ENCODE results near the gene TNNI2. TPM values are rescaled to one million over a fixed set of nuclear protein-coding genes. Genes with fewer than 3 reads are reported as not detected.

The TNNI2 gene
- polyA plus RNA-seq, 1 donor: 0.32 TPM

GRCh38 chr11:1847006-1847735, 8.4 kb downstream of the TNNI2 start:
- DNase-seq: no peak

GRCh38 chr11:1847926-1848639, 9.3 kb downstream of the TNNI2 start:
- no peak for DNase-seq

- no peak for DNase-seq
These were observed 10.1 kb downstream of the TNNI2 start for GRCh38 chr11:1848640-1849430.

DNA sequence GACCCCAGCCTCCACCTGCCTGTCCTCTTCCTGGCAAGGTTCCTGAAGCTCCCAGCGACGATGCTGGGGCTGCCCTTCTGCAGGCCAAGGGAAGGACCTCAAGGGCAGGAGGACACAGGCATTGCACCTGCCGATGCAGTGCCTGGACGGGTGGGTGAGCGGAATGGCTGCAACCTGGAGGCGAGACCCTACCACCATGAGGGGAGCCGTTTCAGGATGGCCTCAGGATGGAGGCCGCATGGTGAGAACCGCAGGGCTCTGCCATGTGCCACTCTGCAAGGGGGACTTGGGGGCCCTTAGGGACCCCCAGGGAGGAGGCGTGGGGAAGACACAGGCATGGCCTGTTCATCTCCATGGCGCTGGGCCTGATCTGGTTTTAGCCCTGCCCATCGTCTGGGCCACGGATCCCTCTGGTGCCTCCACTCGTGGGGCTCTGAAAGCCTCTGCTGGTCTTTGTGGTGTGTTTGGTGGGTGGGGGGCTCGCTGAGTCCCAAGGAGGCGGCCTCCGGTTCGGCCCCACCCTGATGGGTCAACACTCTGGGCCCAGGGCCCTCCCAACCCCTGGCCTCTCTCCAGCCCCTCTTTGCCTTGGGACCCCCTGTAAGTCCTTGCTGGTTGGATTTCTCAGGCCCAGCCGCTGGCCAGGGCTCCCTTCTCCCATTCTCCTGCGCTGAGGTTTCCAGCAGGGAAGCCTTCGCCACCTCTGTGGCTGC, 12.8 kb downstream of the TNNI2 start:
- DNase-seq: no peak

DNA sequence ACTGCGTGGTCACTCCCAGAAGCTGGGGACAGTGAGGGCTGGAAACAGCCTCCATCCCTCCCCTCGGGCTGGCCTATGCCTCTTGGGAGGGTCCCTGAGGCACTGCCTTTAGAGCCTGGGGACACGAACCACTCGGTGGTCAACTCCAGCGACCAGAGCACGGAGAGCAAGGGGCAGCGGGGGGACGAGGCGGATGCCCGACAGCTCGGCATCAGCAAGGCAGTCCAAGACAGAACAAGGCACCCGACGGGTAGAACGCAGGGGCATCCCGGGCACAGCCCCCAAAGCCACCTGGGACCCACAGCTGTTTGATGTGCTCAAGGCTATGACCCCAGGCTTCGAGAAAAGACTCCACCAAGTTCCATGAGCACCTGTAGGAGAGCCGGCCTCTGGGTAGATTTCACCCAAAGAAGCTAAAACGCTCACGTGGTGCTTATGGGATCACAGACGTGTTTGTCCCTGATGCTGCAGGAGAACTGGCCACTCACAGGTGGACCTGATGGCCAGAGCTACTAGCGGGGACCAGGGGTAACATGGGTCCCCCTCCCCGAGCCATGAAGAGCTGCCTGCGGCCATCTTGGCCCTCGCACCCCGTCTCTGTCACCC, 13.6 kb downstream of the TNNI2 start:
- no peak for DNase-seq

- no peak for DNase-seq
These were observed 14.1 kb downstream of the TNNI2 start, which contains the start of gene LSP1 for GRCh38 chr11:1852877-1853276. Gene LSP1, plus strand, starts transcription at chr11:1853084. Its CDS starts 61 bp downstream, at chr11:1853145.

GRCh38 chr11:1853376-1854131, 14.8 kb downstream of the TNNI2 start:
- DNase-seq: no peak

- DNase-seq: no peak
These were observed 15.6 kb downstream of the TNNI2 start for GRCh38 chr11:1854132-1854948.

DNA sequence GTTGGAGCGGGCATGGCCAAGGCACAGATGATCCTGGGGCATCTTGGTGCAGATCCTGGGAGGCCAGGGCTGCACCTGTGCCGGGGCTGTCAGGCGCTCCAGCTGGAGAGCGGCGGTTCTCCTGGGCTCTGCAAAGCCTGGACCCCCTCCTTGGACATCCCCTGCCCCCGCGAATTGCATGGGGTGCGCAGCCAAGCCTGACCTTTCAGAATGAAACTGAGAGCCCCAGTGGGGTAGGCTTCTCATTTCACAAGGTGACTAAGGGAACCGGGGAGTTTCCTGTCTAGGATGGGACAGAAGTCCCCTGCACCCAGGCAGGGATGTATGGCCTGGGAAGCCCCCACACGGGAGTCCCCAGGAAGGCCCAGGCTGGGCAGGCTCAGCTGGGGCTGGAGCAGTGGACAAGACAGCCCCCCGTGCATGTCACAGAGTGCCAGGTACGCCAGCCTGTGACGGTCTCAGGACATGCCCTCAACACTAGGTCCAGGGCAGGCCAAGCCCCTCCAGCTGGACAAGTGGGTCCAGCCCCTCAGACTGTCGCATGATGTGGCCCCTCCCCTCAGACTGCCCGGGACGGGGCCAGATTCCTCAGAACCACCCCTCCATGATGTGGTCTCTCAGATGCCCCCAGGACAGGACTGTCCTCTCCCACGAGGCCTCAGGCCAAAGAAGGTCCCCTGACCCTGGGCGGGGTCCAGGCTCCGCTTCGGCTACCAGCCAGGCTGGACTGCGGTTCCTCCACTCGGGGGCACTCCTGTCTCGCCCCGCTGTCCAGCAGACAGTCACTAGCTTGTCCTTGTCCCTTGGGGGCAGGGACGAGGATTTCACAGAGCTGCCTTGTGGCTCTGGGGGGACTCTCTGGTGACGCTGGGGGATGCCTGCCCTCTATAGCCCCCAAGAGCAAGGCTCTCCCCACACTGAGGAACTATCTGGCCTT, 16.4 kb downstream of the TNNI2 start:
- DNase-seq: no peak

- no peak for DNase-seq
These were observed 17.1 kb downstream of the TNNI2 start for GRCh38 chr11:1855886-1856265.

- no peak for DNase-seq
These were observed 17.7 kb downstream of the TNNI2 start for GRCh38 chr11:1856306-1857005.

GRCh38 chr11:1857064-1857463, 18.3 kb downstream of the TNNI2 start:
- DNase-seq: no peak

GRCh38 chr11:1858154-1858553, 19.4 kb downstream of the TNNI2 start:
- DNase-seq: no peak

DNA sequence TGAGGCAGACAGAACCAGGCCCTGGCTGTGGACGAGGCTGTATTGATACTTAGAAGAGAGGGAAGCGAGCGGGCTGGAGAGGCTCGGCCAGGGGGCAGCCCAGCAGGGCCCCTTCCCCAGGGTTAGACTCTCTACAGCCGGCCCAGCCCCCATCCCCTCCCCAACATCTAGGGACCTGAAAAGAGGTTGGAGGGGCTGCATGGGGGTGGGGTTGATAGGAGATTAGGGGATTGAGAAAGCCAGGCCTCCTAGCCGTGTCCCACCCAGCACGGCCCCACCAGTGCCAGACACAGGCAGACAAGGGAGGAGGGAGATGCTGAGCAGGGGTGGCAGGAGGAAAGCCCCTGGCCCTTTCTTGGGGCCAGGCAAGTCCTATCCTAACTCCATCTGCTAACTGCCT, 19.8 kb downstream of the TNNI2 start:
- DNase-seq: no peak

- DNase-seq: no peak
These were observed 20.2 kb downstream of the TNNI2 start for GRCh38 chr11:1859004-1859403.

DNA sequence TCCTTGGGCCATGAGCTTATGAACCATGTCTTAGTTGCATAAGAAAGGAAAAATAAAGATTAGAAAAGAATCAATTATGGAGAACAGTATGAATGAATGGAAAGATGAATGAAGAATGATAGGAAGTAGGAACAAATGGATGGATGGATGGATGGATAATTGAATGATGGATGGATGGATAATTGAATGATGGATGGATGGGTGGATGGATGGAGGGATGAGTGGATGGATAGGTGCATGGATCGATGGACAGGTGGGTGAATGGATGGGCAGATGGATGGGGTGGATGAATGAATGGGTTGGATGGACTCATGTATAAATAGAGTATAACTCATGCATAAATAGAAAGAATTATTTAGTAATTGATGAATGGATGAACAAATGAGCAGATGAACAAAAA, 21.3 kb downstream of the TNNI2 start:
- DNase-seq: no peak

- DNase-seq: no peak
These were observed 22.9 kb downstream of the TNNI2 start for GRCh38 chr11:1861435-1862411.

All from left kidney (tissue), 2 donors.